SK-MEL-5 (cell line): ENCODE results near the gene TWSG1. TPM values are rescaled to one million over a fixed set of nuclear protein-coding genes. Genes with fewer than 3 reads are reported as not detected.
A peak's percentile ranks its signal among the peaks of the same experiment; 100 is the strongest.
"Not testable (repeated sequence)": the region's sequence is repeated elsewhere in the genome, so short reads cannot be mapped to it uniquely, and the experiment has no call there.

ENCODE experiments used
- DNase-seq: peaks from one replicate; pipeline ENCODE4 v3.0.0-alpha.2; 2016; ENCODE audit warnings: low read depth, low spot score
- in situ Hi-C: cut with HindIII; loops from 2 replicates; pipeline ENCODE4 v1.10.0; 2016; ENCODE audit warnings: low sequenced_read_pairs, high pct_unique_total_duplicates, low pct_unique_long_range_greater_than_20kb
- total RNA-seq: library from RNA; depleted of rRNA; stranded (reverse); fragments of >200 nt; shearing (Covaris generic); gene quantifications from 2 replicates; pipeline ENCODE4 v1.2.3, GENCODE V29; 2014

Gene TWSG1
- total RNA-seq, 1 experiment from 2014 or later = 12.9 TPM

DNA sequence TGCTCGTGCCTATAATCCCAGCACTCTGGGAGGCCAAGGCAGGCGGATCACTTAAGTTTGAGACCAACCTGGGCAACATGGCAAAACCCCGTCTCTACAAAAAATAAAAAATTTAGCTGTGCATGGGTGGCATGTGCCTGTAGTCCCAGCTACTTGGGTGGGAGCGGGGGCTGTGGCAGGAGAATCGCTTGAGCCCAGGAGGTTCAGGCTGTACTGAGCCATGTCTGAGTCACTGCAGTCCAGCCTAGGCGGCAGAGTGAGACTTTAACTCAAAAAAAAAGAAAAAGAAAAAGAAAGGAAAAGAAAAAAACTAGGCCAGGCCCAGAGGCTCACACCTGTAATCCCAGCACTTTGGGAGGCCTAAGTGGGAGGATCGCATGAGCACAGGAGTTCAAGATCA lies 30.8 kb downstream of the TWSG1 start:
- in situ Hi-C loops = no loop called here

DNA sequence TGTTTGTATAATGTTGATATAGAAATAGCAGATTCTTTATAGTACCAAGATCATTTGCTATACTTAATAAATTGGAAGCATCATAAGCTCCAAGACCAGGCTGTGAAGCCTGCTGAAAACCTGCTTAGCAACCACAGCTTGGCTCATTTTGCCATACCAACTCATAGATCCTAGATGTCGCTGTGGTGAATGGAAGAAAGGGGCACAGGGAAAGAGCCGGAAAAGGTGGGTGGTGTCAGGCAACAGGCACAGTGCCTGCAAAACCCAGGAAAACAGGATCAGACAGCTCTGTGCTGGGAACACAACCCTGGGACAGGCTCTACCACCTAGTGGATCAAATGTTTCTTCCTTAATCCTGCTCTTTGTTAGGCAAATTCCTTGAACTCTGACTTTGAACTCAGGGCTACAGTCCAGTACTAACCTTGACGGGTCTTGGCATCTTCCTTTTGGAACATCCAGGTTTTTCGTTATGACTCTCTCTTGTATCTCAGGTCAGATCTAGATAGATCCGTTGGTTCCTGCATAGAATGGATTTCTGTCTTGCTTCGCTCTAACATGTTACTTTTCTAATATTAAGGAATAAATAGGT lies 31.6 kb downstream of the TWSG1 start:
- DNase-seq = peak; percentile 82

More for the DNA sequence above, 30.8 kb downstream of the TWSG1 start:
- no peak for DNase-seq

DNA sequence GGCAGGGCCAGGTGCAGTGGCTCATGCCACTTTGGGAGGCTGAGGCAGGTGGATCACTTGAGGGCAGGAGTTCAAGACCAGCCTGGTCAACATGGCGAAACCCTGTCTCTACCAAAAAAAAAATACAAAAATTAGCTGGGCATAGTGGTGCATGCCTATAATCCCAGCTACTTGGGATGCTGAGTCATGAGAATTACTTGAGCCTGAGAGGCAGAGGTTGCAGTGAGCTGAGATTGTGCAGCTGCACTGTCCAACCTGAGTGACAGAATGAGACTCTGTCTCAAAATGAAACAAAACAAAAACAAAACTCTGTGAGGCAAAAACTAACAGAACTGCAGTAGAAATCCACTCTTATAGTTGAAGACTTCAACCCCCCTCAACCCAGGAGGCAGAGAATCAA lies 38.7 kb downstream of the TWSG1 start:
- in situ Hi-C loops = not testable (repeated sequence)

More for the DNA sequence above, 31.6 kb downstream of the TWSG1 start:
- in situ Hi-C loops = no loop called here

GRCh38 chr18:9379118-9379517 lies 44.5 kb downstream of the TWSG1 start:
- DNase-seq = no peak
- in situ Hi-C loops = no loop called here

More for the DNA sequence above, 38.7 kb downstream of the TWSG1 start:
- DNase-seq = not testable (repeated sequence)

GRCh38 chr18:9380101-9380500 lies 45.5 kb downstream of the TWSG1 start:
- in situ Hi-C loops = no loop called here
- DNase-seq = no peak

DNA sequence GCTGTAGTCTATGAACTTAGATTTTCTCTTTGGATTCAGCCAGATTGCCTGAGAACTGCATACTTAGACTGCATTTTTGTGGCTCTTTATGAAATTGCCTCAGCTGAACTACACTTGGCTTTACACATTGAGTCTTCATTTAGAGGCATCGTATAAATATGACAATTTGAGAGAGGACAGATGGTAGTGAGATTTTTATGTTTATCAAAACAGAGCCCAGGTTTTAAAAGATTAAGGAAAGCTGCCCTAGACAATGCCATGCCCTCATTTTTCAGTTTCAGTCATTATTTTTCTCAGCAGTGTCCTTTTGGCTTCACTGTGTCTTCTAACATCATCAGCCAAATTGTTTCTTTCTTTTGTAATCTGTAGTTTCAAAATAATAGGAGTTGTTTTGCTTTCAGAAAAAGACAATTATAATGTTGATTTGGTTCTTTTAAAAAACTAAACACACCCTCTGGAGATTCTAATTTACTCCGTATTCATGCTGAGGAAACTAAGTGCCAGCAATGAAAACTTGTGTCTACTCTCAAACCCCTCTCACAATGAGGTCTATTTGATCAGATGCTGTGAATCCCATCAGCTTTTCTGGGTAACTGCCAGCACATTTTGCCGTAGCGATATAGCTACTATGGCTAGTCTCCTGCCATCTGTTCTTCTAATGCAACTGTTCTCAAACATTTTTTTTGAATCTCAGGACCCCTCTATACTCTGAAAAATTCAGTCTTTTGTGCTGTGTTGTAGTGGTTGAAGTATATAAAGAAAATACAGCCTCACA lies 46.2 kb downstream of the TWSG1 start:
- in situ Hi-C loops = no loop called here
- no peak for DNase-seq

DNA sequence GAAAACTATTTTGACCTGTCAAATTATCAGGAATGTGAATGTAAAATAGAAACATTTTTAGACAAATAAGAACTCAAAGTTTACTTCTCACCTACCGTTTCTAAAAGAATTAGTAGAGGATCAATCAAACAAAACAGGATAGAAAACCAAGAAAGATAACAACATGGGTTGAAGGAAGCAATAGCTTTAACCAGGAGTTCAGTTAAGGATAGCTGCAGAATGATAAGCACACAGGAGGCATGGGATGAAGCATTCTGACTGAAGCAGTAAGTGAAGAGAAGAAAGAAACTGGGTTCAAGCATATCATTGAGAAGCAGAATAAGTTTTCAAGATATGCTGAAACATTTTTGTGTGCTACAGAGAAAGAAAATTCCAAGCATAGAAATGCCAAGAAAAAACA lies 52.3 kb downstream of the TWSG1 start:
- no peak for DNase-seq
- in situ Hi-C loops = no loop called here

DNA sequence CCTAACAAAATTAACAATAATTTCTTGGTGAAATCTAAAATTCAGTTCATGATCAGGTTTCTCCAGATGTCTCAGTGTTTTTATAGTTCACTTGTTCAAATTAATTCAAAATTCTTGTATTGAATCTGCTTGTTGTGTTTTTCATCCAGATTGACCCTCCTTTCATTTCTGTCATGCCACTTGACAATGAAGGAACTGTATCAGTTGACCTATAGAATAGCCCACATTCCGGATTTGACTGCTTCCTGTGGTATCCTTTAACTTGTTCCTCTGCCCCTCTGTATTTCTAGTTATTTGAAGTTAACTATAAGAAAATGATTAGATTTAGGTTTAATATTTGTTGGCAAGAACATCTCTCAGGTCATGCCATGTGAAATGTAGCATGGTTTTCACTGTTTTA lies 53.3 kb downstream of the TWSG1 start:
- in situ Hi-C loops = no loop called here
- DNase-seq = peak; percentile 61

- no peak for DNase-seq
- in situ Hi-C loops = no loop called here
Measured at GRCh38 chr18:9389706-9390105, 55.1 kb downstream of the TWSG1 start.

GRCh38 chr18:9392726-9393125 lies 58.2 kb downstream of the TWSG1 start:
- peak; percentile 52 for DNase-seq
- in situ Hi-C loops = no loop called here

DNA sequence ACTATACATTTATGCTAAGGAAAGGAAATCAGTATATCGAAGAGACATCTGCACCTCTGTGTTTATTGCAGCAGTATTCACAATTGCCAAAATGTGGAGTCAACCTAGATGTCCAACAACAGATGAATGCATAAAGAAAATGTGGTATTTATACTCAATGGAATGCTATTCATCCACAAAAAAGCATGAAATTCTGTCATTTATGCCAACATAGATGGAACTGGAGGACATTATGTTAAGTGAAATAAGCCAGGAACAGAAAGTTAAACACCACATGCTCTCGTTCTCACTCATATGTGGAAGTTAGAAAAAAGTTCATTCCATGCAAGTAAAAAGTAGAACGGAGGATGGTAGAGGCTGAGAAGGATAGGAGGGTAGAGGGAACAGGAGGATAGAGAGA lies 59.5 kb downstream of the TWSG1 start:
- in situ Hi-C loops = no loop called here
- no peak for DNase-seq

DNA sequence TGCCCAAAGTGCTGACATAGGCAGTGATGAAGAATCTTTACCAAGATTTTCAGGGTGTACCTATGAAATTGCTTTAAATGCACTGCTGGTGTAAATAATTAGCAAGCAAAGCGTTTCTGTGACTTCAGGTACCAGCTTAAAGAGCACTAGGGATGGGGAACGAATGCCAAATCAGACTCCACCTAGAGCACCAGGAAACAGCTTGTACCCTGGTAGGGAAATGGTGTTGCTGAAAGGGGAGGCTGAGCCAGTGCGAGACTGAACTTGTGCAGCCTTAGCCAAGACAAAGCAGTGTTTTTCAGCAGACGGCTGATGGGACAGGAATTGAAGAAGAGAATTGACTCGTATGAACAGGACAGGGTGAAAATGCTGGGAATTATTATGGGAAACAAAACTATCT lies 65.6 kb downstream of the TWSG1 start:
- in situ Hi-C loops = no loop called here
- no peak for DNase-seq

DNA sequence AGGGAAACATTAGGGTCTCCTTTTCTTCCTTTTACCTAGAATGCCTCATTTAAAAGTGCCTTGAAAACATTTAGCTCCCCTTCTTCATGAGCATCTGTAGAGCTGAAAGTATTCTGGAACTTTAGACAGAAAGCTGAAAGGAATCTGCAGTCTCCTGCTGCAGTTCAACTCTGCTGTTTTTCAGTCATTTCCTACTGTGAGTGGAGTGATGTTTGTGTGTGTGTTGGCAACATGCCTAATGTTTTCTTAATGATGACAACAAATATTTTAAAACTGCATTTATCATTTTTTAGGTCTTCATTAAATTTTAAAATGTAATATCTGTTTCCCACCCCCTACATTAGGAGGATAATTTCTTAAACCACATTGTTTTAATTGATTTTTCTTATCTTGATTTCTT lies 66.6 kb downstream of the TWSG1 start:
- no peak for DNase-seq
- in situ Hi-C loops = no loop called here

GRCh38 chr18:9402358-9403007 lies 67.9 kb downstream of the TWSG1 start:
- in situ Hi-C loops, DNase-seq: not testable (repeated sequence)

DNA sequence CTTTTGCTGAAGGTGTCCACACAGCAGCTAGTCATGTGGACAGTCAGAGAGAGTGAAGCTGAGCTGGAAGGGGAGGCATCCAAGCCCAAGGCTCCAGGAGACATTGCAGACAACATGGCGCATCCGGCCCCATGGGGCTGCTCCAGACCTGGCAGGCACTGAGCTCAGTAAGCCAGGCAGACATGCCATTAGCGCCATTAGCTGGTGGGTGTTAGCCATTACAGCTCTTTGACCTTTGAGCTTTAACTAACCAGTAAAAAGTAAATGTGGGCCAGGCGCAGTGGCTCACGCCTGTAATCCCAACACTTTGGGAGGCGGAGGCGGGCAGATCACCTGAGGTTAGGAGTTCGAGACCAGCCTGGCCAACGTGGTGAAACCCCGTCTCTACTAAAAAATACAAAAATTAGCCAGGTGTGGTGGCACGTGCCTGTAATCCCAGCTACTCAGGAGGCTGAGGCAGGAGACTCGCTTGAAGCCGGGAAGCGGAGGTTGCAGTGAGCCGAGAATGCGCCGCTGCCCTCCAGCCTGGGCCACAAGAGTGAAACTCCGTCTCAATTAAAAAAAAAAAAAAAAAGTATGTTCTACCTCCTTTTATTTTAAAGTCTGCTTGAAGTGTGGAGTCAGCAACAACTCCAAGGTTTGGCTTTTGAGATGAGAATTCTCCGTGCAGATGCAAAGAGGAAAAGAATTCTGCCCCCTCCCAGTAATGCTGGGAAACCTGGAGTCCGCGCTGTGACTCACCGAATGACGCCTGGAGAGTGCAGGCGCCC lies 69.4 kb downstream of the TWSG1 start:
- in situ Hi-C loops = no loop called here
- DNase-seq = peak; percentile 34

- in situ Hi-C loops = no loop called here
- DNase-seq = no peak
Measured at GRCh38 chr18:9404565-9405060, 70.0 kb downstream of the TWSG1 start.

GRCh38 chr18:9405130-9405529 lies 70.6 kb downstream of the TWSG1 start:
- DNase-seq = no peak
- in situ Hi-C loops = no loop called here

DNA sequence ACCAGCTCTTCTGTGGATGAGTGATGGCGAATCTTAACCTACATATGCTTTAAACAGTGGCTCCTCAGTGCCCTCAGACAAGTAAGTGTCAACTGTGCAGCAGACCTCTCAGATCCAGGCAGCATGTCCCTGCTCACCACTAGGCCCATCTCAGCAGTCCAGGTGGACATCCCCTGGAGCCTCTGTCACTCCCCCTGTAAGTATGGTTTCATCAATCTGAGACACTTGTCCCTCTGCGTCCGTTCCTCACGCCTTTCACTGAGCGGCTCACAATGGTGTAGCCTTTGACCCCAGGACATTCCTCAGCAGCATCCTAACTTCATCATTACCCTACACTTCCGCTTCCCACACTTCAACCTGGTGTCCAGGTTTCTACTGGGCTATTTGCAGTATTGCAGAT lies 71.4 kb downstream of the TWSG1 start:
- in situ Hi-C loops = no loop called here
- DNase-seq = no peak
